ENCODE measurements around the gene TMEM135. TPM values are rescaled to one million over a fixed set of nuclear protein-coding genes. Genes with fewer than 3 reads are reported as not detected.

TMEM135 gene
- total RNA-seq, 1 donor from 2014 or later = 20.6 TPM

GRCh38 chr11:86993031-86993430, 44.7 kb upstream of the TMEM135 start:
- H3K4me1 Mint-ChIP-seq (ENCODE audit: low read depth, unreplicated experiment) = peaks cover 20% of the 10 kb centered on the region
- H3K36me3 Mint-ChIP-seq (ENCODE audit: low read depth, unreplicated experiment) = no peaks in the 10 kb centered on the region
- no peak overlapping the region for H3K27ac Mint-ChIP-seq (ENCODE audit: unreplicated experiment)
- Histone ChIP-seq H3K4me2 (ENCODE audit: low read length) (no peak overlapping the region), H3K9ac (ENCODE audit: low read length) (no peak overlapping the region), H3K27ac (ENCODE audit: low read depth, low read length) (no peak overlapping the region), H3K79me2 (ENCODE audit: insufficient read depth, low read length) (no peaks in the 10 kb centered on the region), H3K4me3 (ENCODE audit: insufficient read depth, low read depth, low read length) (no peak overlapping the region), H3K9me3 (ENCODE audit: insufficient read depth, low read depth, low read length) (no peaks in the 10 kb centered on the region), H3K36me3 (ENCODE audit: insufficient read depth, low read length) (no peaks in the 10 kb centered on the region), H3K4me1 (ENCODE audit: insufficient read depth, low read length) (peaks cover 5% of the 10 kb centered on the region), H4K20me1 (ENCODE audit: insufficient read depth, low read length) (no peaks in the 10 kb centered on the region), H3K27me3 (ENCODE audit: insufficient read depth, low read length) (no peaks in the 10 kb centered on the region), H2AFZ (ENCODE audit: low read depth, low read length) (no peak overlapping the region)
- no peak for FAIRE-seq
- DNase-seq (ENCODE audit: low read depth) = no peak
- no peaks in the 10 kb centered on the region for H3K9me3 Mint-ChIP-seq (ENCODE audit: unreplicated experiment)
- H3K27me3 Mint-ChIP-seq (ENCODE audit: low read depth, unreplicated experiment) = no peaks in the 10 kb centered on the region
- TF ChIP-seq EZH2 (IDR thresholded peaks at IDR 0.05; ENCODE audit: insufficient read depth, low read length) = no peak
- TF ChIP-seq CTCF (IDR thresholded peaks at IDR 0.05; ENCODE audit: insufficient read depth, low read depth, low read length) = no peak
- no peak overlapping the region for H3K4me3 Mint-ChIP-seq (ENCODE audit: unreplicated experiment)

GRCh38 chr11:86996953-86997570, 40.7 kb upstream of the TMEM135 start:
- Mint-ChIP-seq H3K9me3 (ENCODE audit: unreplicated experiment) (no peaks in the 10 kb centered on the region), H3K27me3 (ENCODE audit: low read depth, unreplicated experiment) (no peaks in the 10 kb centered on the region), H3K36me3 (ENCODE audit: low read depth, unreplicated experiment) (no peaks in the 10 kb centered on the region), H3K4me1 (ENCODE audit: low read depth, unreplicated experiment) (peaks cover 14% of the 10 kb centered on the region), H3K27ac (ENCODE audit: unreplicated experiment) (no peak overlapping the region), H3K4me3 (ENCODE audit: unreplicated experiment) (no peak overlapping the region)
- no peaks in the 10 kb centered on the region for H3K27me3 ChIP-seq (ENCODE audit: insufficient read depth, low read length)
- FAIRE-seq = no peak
- TF ChIP-seq CTCF (IDR thresholded peaks at IDR 0.05; ENCODE audit: insufficient read depth, low read depth, low read length) (no peak), EZH2 (IDR thresholded peaks at IDR 0.05; ENCODE audit: insufficient read depth, low read length) (no peak)
- no peak overlapping the region for H3K4me3 ChIP-seq (ENCODE audit: insufficient read depth, low read depth, low read length)
- no peaks in the 10 kb centered on the region for H3K9me3 ChIP-seq (ENCODE audit: insufficient read depth, low read depth, low read length)
- H3K36me3 ChIP-seq (ENCODE audit: insufficient read depth, low read length) = no peaks in the 10 kb centered on the region
- H3K27ac ChIP-seq (ENCODE audit: low read depth, low read length) = no peak overlapping the region
- no peak overlapping the region for H3K9ac ChIP-seq (ENCODE audit: low read length)
- no peaks in the 10 kb centered on the region for H3K79me2 ChIP-seq (ENCODE audit: insufficient read depth, low read length)
- no peak overlapping the region for H3K4me2 ChIP-seq (ENCODE audit: low read length)
- no peaks in the 10 kb centered on the region for H3K4me1 ChIP-seq (ENCODE audit: insufficient read depth, low read length)
- H2AFZ ChIP-seq (ENCODE audit: low read depth, low read length) = no peak overlapping the region
- H4K20me1 ChIP-seq (ENCODE audit: insufficient read depth, low read length) = no peaks in the 10 kb centered on the region
- no peak for DNase-seq (ENCODE audit: low read depth)

- no peaks in the 10 kb centered on the region for H4K20me1 ChIP-seq (ENCODE audit: insufficient read depth, low read length)
- H3K36me3 Mint-ChIP-seq (ENCODE audit: low read depth, unreplicated experiment) = no peaks in the 10 kb centered on the region
- H3K27me3 ChIP-seq (ENCODE audit: insufficient read depth, low read length) = no peaks in the 10 kb centered on the region
- H3K9me3 Mint-ChIP-seq (ENCODE audit: unreplicated experiment) = no peaks in the 10 kb centered on the region
- TF ChIP-seq CTCF (IDR thresholded peaks at IDR 0.05; ENCODE audit: insufficient read depth, low read depth, low read length) (no peak), EZH2 (IDR thresholded peaks at IDR 0.05; ENCODE audit: insufficient read depth, low read length) (no peak)
- H3K9me3 ChIP-seq (ENCODE audit: insufficient read depth, low read depth, low read length) = no peaks in the 10 kb centered on the region
- DNase-seq (ENCODE audit: low read depth) (no peak), FAIRE-seq (no peak)
- H3K27ac Mint-ChIP-seq (ENCODE audit: unreplicated experiment) = no peak overlapping the region
- H3K4me3 Mint-ChIP-seq (ENCODE audit: unreplicated experiment) = no peak overlapping the region
- H3K4me3 ChIP-seq (ENCODE audit: insufficient read depth, low read depth, low read length) = no peak overlapping the region
- no peak overlapping the region for H3K27ac ChIP-seq (ENCODE audit: low read depth, low read length)
- no peaks in the 10 kb centered on the region for H3K27me3 Mint-ChIP-seq (ENCODE audit: low read depth, unreplicated experiment)
- H3K4me2 ChIP-seq (ENCODE audit: low read length) = no peak overlapping the region
- no peaks in the 10 kb centered on the region for H3K36me3 ChIP-seq (ENCODE audit: insufficient read depth, low read length)
- H3K79me2 ChIP-seq (ENCODE audit: insufficient read depth, low read length) = no peaks in the 10 kb centered on the region
- no peak overlapping the region for H2AFZ ChIP-seq (ENCODE audit: low read depth, low read length)
- no peak overlapping the region for H3K9ac ChIP-seq (ENCODE audit: low read length)
- peaks cover 14% of the 10 kb centered on the region for H3K4me1 Mint-ChIP-seq (ENCODE audit: low read depth, unreplicated experiment)
- H3K4me1 ChIP-seq (ENCODE audit: insufficient read depth, low read length) = no peaks in the 10 kb centered on the region
Measured at GRCh38 chr11:86999388-86999787, 38.3 kb upstream of the TMEM135 start.
